ENCODE results near the gene RASSF9. TPM values are rescaled to one million over a fixed set of nuclear protein-coding genes. Genes with fewer than 3 reads are reported as not detected.

RASSF9 gene
- total RNA-seq, 1 donor from 2014 or later, result not detected

- DNase-seq, result no peak
- Mint-ChIP-seq H3K4me1 (ENCODE audit: low read depth, unreplicated experiment) (no peaks in the 10 kb centered on the region), H3K27me3 (ENCODE audit: unreplicated experiment) (no peaks in the 10 kb centered on the region), H3K27ac (ENCODE audit: unreplicated experiment) (no peak overlapping the region), H3K4me3 (ENCODE audit: unreplicated experiment) (no peak overlapping the region), H3K36me3 (ENCODE audit: unreplicated experiment) (no peaks in the 10 kb centered on the region), H3K9me3 (ENCODE audit: unreplicated experiment) (peaks cover 2% of the 10 kb centered on the region)
- no peak for TF ChIP-seq CTCF (IDR thresholded peaks at IDR 0.05; ENCODE audit: partially characterized antibody, unreplicated experiment)
Observed at GRCh38 chr12:85803231-85803630, 33.0 kb downstream of the RASSF9 start.

GRCh38 chr12:85798122-85798521 is 38.1 kb downstream of the RASSF9 start:
- Mint-ChIP-seq H3K27me3 (ENCODE audit: unreplicated experiment) (no peaks in the 10 kb centered on the region), H3K27ac (ENCODE audit: unreplicated experiment) (no peak overlapping the region), H3K4me3 (ENCODE audit: unreplicated experiment) (no peak overlapping the region), H3K36me3 (ENCODE audit: unreplicated experiment) (no peaks in the 10 kb centered on the region), H3K4me1 (ENCODE audit: low read depth, unreplicated experiment) (no peaks in the 10 kb centered on the region), H3K9me3 (ENCODE audit: unreplicated experiment) (peaks cover 2% of the 10 kb centered on the region)
- DNase-seq, result no peak
- no peak for TF ChIP-seq CTCF (IDR thresholded peaks at IDR 0.05; ENCODE audit: partially characterized antibody, unreplicated experiment)

GRCh38 chr12:85796001-85796400 is 40.2 kb downstream of the RASSF9 start:
- H3K4me1 Mint-ChIP-seq (ENCODE audit: low read depth, unreplicated experiment), result no peaks in the 10 kb centered on the region
- H3K4me3 Mint-ChIP-seq (ENCODE audit: unreplicated experiment), result no peak overlapping the region
- no peak for DNase-seq
- no peak overlapping the region for H3K27ac Mint-ChIP-seq (ENCODE audit: unreplicated experiment)
- no peaks in the 10 kb centered on the region for H3K36me3 Mint-ChIP-seq (ENCODE audit: unreplicated experiment)
- H3K27me3 Mint-ChIP-seq (ENCODE audit: unreplicated experiment), result no peaks in the 10 kb centered on the region
- no peaks in the 10 kb centered on the region for H3K9me3 Mint-ChIP-seq (ENCODE audit: unreplicated experiment)
- no peak for TF ChIP-seq CTCF (IDR thresholded peaks at IDR 0.05; ENCODE audit: partially characterized antibody, unreplicated experiment)

GRCh38 chr12:85794531-85794930 is 41.7 kb downstream of the RASSF9 start:
- Mint-ChIP-seq H3K27ac (ENCODE audit: unreplicated experiment) (no peak overlapping the region), H3K9me3 (ENCODE audit: unreplicated experiment) (no peaks in the 10 kb centered on the region), H3K27me3 (ENCODE audit: unreplicated experiment) (no peaks in the 10 kb centered on the region), H3K4me1 (ENCODE audit: low read depth, unreplicated experiment) (no peaks in the 10 kb centered on the region), H3K4me3 (ENCODE audit: unreplicated experiment) (no peak overlapping the region), H3K36me3 (ENCODE audit: unreplicated experiment) (no peaks in the 10 kb centered on the region)
- TF ChIP-seq CTCF (IDR thresholded peaks at IDR 0.05; ENCODE audit: partially characterized antibody, unreplicated experiment), result no peak
- no peak for DNase-seq

- Mint-ChIP-seq H3K27ac (ENCODE audit: unreplicated experiment) (no peak overlapping the region), H3K4me1 (ENCODE audit: low read depth, unreplicated experiment) (peaks cover 2% of the 10 kb centered on the region), H3K36me3 (ENCODE audit: unreplicated experiment) (no peaks in the 10 kb centered on the region), H3K4me3 (ENCODE audit: unreplicated experiment) (no peak overlapping the region), H3K27me3 (ENCODE audit: unreplicated experiment) (no peaks in the 10 kb centered on the region), H3K9me3 (ENCODE audit: unreplicated experiment) (peaks cover 2% of the 10 kb centered on the region)
- TF ChIP-seq CTCF (IDR thresholded peaks at IDR 0.05; ENCODE audit: partially characterized antibody, unreplicated experiment), result no peak
- no peak for DNase-seq
Observed at GRCh38 chr12:85784096-85784720, 52.0 kb downstream of the RASSF9 start.
